ENCODE measurements around the gene MND1. TPM values are rescaled to one million over a fixed set of nuclear protein-coding genes. Genes with fewer than 3 reads are reported as not detected.

MND1 gene
- total RNA-seq, 1 donor from 2014 or later = 1.7 TPM

GRCh38 chr4:153346563-153346962 lies 2.1 kb downstream of the MND1 start:
- DNase-seq (ENCODE audit: low spot score) = no peak

- no peak for DNase-seq (ENCODE audit: low spot score)
These were observed 2.6 kb downstream of the MND1 start for GRCh38 chr4:153347117-153347516.

GRCh38 chr4:153348006-153348405 lies 3.5 kb downstream of the MND1 start:
- no peak for DNase-seq (ENCODE audit: low spot score)

- no peak for DNase-seq (ENCODE audit: low spot score)
These were observed 4.8 kb downstream of the MND1 start for GRCh38 chr4:153349206-153349805.

GRCh38 chr4:153362184-153362583 lies 17.7 kb downstream of the MND1 start:
- no peak for DNase-seq (ENCODE audit: low spot score)

- DNase-seq (ENCODE audit: low spot score) = no peak
These were observed 19.6 kb downstream of the MND1 start for GRCh38 chr4:153364061-153364460.

GRCh38 chr4:153365003-153365402 lies 20.5 kb downstream of the MND1 start:
- DNase-seq (ENCODE audit: low spot score) = no peak

GRCh38 chr4:153366486-153366885 lies 22.0 kb downstream of the MND1 start:
- DNase-seq (ENCODE audit: low spot score) = no peak

- DNase-seq (ENCODE audit: low spot score) = no peak
These were observed 22.6 kb downstream of the MND1 start for GRCh38 chr4:153367092-153367491.

- no peak for DNase-seq (ENCODE audit: low spot score)
These were observed 24.5 kb downstream of the MND1 start for GRCh38 chr4:153369021-153369420.

- no peak for DNase-seq (ENCODE audit: low spot score)
These were observed 27.3 kb downstream of the MND1 start for GRCh38 chr4:153371701-153372234.

- DNase-seq (ENCODE audit: low spot score) = no peak
These were observed 28.6 kb downstream of the MND1 start for GRCh38 chr4:153372967-153373562.

- no peak for DNase-seq (ENCODE audit: low spot score)
These were observed 30.0 kb downstream of the MND1 start for GRCh38 chr4:153374442-153374841.

- no peak for DNase-seq (ENCODE audit: low spot score)
These were observed 30.8 kb downstream of the MND1 start for GRCh38 chr4:153375303-153375702.

- no peak for DNase-seq (ENCODE audit: low spot score)
These were observed 38.6 kb downstream of the MND1 start for GRCh38 chr4:153383131-153383530.

- no peak for DNase-seq (ENCODE audit: low spot score)
These were observed 39.7 kb downstream of the MND1 start for GRCh38 chr4:153384160-153384559.

- no peak for DNase-seq (ENCODE audit: low spot score)
These were observed 41.3 kb downstream of the MND1 start for GRCh38 chr4:153385784-153386183.

- no peak for DNase-seq (ENCODE audit: low spot score)
These were observed 43.5 kb downstream of the MND1 start for GRCh38 chr4:153387981-153388380.

- peak; percentile 51 for DNase-seq (ENCODE audit: low spot score)
These were observed 48.9 kb downstream of the MND1 start for GRCh38 chr4:153393397-153393796.

GRCh38 chr4:153394945-153395344 lies 50.5 kb downstream of the MND1 start:
- no peak for DNase-seq (ENCODE audit: low spot score)

GRCh38 chr4:153398713-153399112 lies 54.2 kb downstream of the MND1 start:
- no peak for DNase-seq (ENCODE audit: low spot score)

- DNase-seq (ENCODE audit: low spot score) = no peak
These were observed 54.9 kb downstream of the MND1 start for GRCh38 chr4:153399358-153399757.

GRCh38 chr4:153401501-153401900 lies 57.0 kb downstream of the MND1 start:
- DNase-seq (ENCODE audit: low spot score) = no peak

GRCh38 chr4:153402366-153402765 lies 57.9 kb downstream of the MND1 start:
- no peak for DNase-seq (ENCODE audit: low spot score)

Data from mucosa of gallbladder (tissue), 1 donor.